Measurements from ENCODE around the gene TFG.
A peak's percentile ranks its signal among the peaks of the same experiment; 100 is the strongest.

The TFG gene

GRCh38 chr3:100696161-100696560, 13.1 kb upstream of the TFG start:
- H3K4me3 Mint-ChIP-seq, result no peak overlapping the region

GRCh38 chr3:100697172-100697571, 12.1 kb upstream of the TFG start:
- Mint-ChIP-seq H3K9me3 (no peaks in the 10 kb centered on the region), H3K27me3 (peaks cover 70 to 82% of the 10 kb centered on the region in 2 donors), H3K36me3 (ENCODE audit: insufficient read depth) (no peaks in the 10 kb centered on the region), H3K4me1 (ENCODE audit: low read depth in 2 of 2) (no peaks in the 10 kb centered on the region), H3K27ac (no peak overlapping the region), H3K4me3 (no peak overlapping the region)
- no peak for DNase-seq
- no peak for ATAC-seq (replicated peaks)

More at GRCh38 chr3:100696161-100696560, 13.1 kb upstream of the TFG start:
- DNase-seq (no peak), ATAC-seq (replicated peaks) (no peak)
- H3K9me3 Mint-ChIP-seq, result no peaks in the 10 kb centered on the region
- no peaks in the 10 kb centered on the region for H3K4me1 Mint-ChIP-seq (ENCODE audit: low read depth in 2 of 2)
- H3K27me3 Mint-ChIP-seq, result peaks cover 73 to 85% of the 10 kb centered on the region in 2 donors
- H3K27ac Mint-ChIP-seq, result no peak overlapping the region
- H3K36me3 Mint-ChIP-seq (ENCODE audit: insufficient read depth), result no peaks in the 10 kb centered on the region

GRCh38 chr3:100697723-100698285, 11.5 kb upstream of the TFG start:
- Mint-ChIP-seq H3K9me3 (no peaks in the 10 kb centered on the region), H3K27ac (no peak overlapping the region), H3K4me3 (no peak overlapping the region), H3K4me1 (ENCODE audit: low read depth in 2 of 2) (no peaks in the 10 kb centered on the region), H3K36me3 (ENCODE audit: insufficient read depth) (no peaks in the 10 kb centered on the region), H3K27me3 (peaks cover 69 to 77% of the 10 kb centered on the region in 2 donors)
- DNase-seq (no peak), ATAC-seq (replicated peaks) (no peak)

- DNase-seq (no peak), ATAC-seq (replicated peaks) (no peak)
- H3K9me3 Mint-ChIP-seq, result no peaks in the 10 kb centered on the region
- peaks cover 67 to 78% of the 10 kb centered on the region in 2 donors for H3K27me3 Mint-ChIP-seq
- H3K4me3 Mint-ChIP-seq, result no peak overlapping the region
- no peak overlapping the region for H3K27ac Mint-ChIP-seq
- no peaks in the 10 kb centered on the region for H3K36me3 Mint-ChIP-seq (ENCODE audit: insufficient read depth)
- H3K4me1 Mint-ChIP-seq (ENCODE audit: low read depth in 2 of 2), result no peaks in the 10 kb centered on the region
These were observed 10.6 kb upstream of the TFG start for GRCh38 chr3:100698736-100699135.

GRCh38 chr3:100700708-100701107, 8.6 kb upstream of the TFG start:
- ATAC-seq (replicated peaks) (no peak), DNase-seq (no peak)
- Mint-ChIP-seq H3K27ac (no peak overlapping the region), H3K4me1 (ENCODE audit: low read depth in 2 of 2) (no peaks in the 10 kb centered on the region), H3K9me3 (no peaks in the 10 kb centered on the region), H3K36me3 (ENCODE audit: insufficient read depth) (no peaks in the 10 kb centered on the region), H3K4me3 (no peak overlapping the region), H3K27me3 (peaks cover 63 to 70% of the 10 kb centered on the region in 2 donors)

GRCh38 chr3:100702082-100702979, 7.0 kb upstream of the TFG start:
- Mint-ChIP-seq H3K9me3 (no peaks in the 10 kb centered on the region), H3K4me3 (no peak overlapping the region), H3K27ac (no peak overlapping the region), H3K27me3 (peaks cover 56 to 68% of the 10 kb centered on the region in 2 donors), H3K4me1 (ENCODE audit: low read depth in 2 of 2) (no peaks in the 10 kb centered on the region), H3K36me3 (ENCODE audit: insufficient read depth) (peaks cover 2% of the 10 kb centered on the region)
- DNase-seq (no peak), ATAC-seq (replicated peaks) (no peak)

GRCh38 chr3:100702980-100703345, 6.3 kb upstream of the TFG start:
- no peak for ATAC-seq (replicated peaks)
- H3K9me3 Mint-ChIP-seq, result no peaks in the 10 kb centered on the region
- H3K4me1 Mint-ChIP-seq (ENCODE audit: low read depth in 2 of 2), result no peaks in the 10 kb centered on the region
- H3K27ac Mint-ChIP-seq, result no peak overlapping the region
- peaks cover 50 to 62% of the 10 kb centered on the region in 2 donors for H3K27me3 Mint-ChIP-seq
- H3K4me3 Mint-ChIP-seq, result no peak overlapping the region
- peaks cover 2% of the 10 kb centered on the region for H3K36me3 Mint-ChIP-seq (ENCODE audit: insufficient read depth)
- DNase-seq, result no peak

- Mint-ChIP-seq H3K9me3 (peaks cover 3 to 6% of the 10 kb centered on the region in 2 donors), H3K4me3 (no peak overlapping the region), H3K36me3 (ENCODE audit: insufficient read depth) (peaks cover 2% of the 10 kb centered on the region), H3K4me1 (ENCODE audit: low read depth in 2 of 2) (peaks cover 3 to 9% of the 10 kb centered on the region in 2 donors), H3K27ac (no peak overlapping the region), H3K27me3 (peaks cover 41 to 53% of the 10 kb centered on the region in 2 donors)
- ATAC-seq (replicated peaks), result no peak
- DNase-seq, result no peak
These were observed 5.4 kb upstream of the TFG start for GRCh38 chr3:100703865-100704264.

- Mint-ChIP-seq H3K9me3 (peaks cover 5 to 8% of the 10 kb centered on the region in 2 donors), H3K4me1 (ENCODE audit: low read depth in 2 of 2) (peaks cover 14 to 27% of the 10 kb centered on the region in 2 donors), H3K36me3 (ENCODE audit: insufficient read depth) (peaks cover 21% of the 10 kb centered on the region), H3K27ac (peak overlapping the region in 1 of 2 donors; percentile 10), H3K27me3 (peaks cover 29 to 37% of the 10 kb centered on the region in 2 donors), H3K4me3 (no peak overlapping the region)
- ATAC-seq (replicated peaks) (no peak), DNase-seq (no peak)
These were observed 2.9 kb upstream of the TFG start for GRCh38 chr3:100706365-100706764.

- peaks cover 19 to 26% of the 10 kb centered on the region in 2 donors for H3K27me3 Mint-ChIP-seq
- DNase-seq, result no peak
- peak overlapping the region; percentile 98 to 99 for H3K27ac Mint-ChIP-seq
- H3K4me3 Mint-ChIP-seq, result peak overlapping the region; percentile 88 to 89
- peaks cover 24% of the 10 kb centered on the region for H3K36me3 Mint-ChIP-seq (ENCODE audit: insufficient read depth)
- peaks cover 24 to 47% of the 10 kb centered on the region in 2 donors for H3K4me1 Mint-ChIP-seq (ENCODE audit: low read depth in 2 of 2)
- ATAC-seq (replicated peaks), result no peak
- H3K9me3 Mint-ChIP-seq, result peaks cover 5 to 8% of the 10 kb centered on the region in 2 donors
These were observed 678 bp upstream of the TFG start for GRCh38 chr3:100708644-100708988.

- peaks cover 25 to 55% of the 10 kb centered on the region in 2 donors for H3K4me1 Mint-ChIP-seq (ENCODE audit: low read depth in 2 of 2)
- peaks cover 5 to 8% of the 10 kb centered on the region in 2 donors for H3K9me3 Mint-ChIP-seq
- H3K4me3 Mint-ChIP-seq, result peak overlapping the region; percentile 88 to 89
- H3K27me3 Mint-ChIP-seq, result peaks cover 17 to 22% of the 10 kb centered on the region in 2 donors
- DNase-seq (peak in 2 of 3 experiments; percentile 8 to 21), ATAC-seq (replicated peaks) (no peak)
- peak overlapping the region; percentile 98 to 99 for H3K27ac Mint-ChIP-seq
- H3K36me3 Mint-ChIP-seq (ENCODE audit: insufficient read depth), result peaks cover 37% of the 10 kb centered on the region
These were observed 557 bp downstream of the TFG start for GRCh38 chr3:100709842-100710260.

GRCh38 chr3:100710261-100710968, 1.1 kb downstream of the TFG start:
- H3K36me3 Mint-ChIP-seq (ENCODE audit: insufficient read depth), result peaks cover 42% of the 10 kb centered on the region
- ATAC-seq (replicated peaks) (peak; percentile 26), DNase-seq (peak; percentile 23 to 35 (median 35))
- peaks cover 12 to 17% of the 10 kb centered on the region in 2 donors for H3K27me3 Mint-ChIP-seq
- peaks cover 30 to 61% of the 10 kb centered on the region in 2 donors for H3K4me1 Mint-ChIP-seq (ENCODE audit: low read depth in 2 of 2)
- H3K27ac Mint-ChIP-seq, result peak overlapping the region; percentile 98 to 99
- H3K9me3 Mint-ChIP-seq, result peaks cover 5 to 8% of the 10 kb centered on the region in 2 donors
- H3K4me3 Mint-ChIP-seq, result peak overlapping the region; percentile 88 to 89

- peaks cover 43 to 81% of the 10 kb centered on the region in 2 donors for H3K4me1 Mint-ChIP-seq (ENCODE audit: low read depth in 2 of 2)
- H3K36me3 Mint-ChIP-seq (ENCODE audit: insufficient read depth), result peaks cover 71% of the 10 kb centered on the region
- DNase-seq, result no peak
- H3K27me3 Mint-ChIP-seq, result no peaks in the 10 kb centered on the region
- no peak overlapping the region for H3K4me3 Mint-ChIP-seq
- ATAC-seq (replicated peaks), result no peak
- H3K9me3 Mint-ChIP-seq, result peaks cover 0 to 2% of the 10 kb centered on the region in 2 donors
- peak overlapping the region in 1 of 2 donors; percentile 8 for H3K27ac Mint-ChIP-seq
These were observed 5.9 kb downstream of the TFG start for GRCh38 chr3:100715176-100715575.

All from effector memory CD8-positive, alpha-beta T cell (primary cell).